ENCODE results near the gene CRYBG2.

Gene CRYBG2

DNA sequence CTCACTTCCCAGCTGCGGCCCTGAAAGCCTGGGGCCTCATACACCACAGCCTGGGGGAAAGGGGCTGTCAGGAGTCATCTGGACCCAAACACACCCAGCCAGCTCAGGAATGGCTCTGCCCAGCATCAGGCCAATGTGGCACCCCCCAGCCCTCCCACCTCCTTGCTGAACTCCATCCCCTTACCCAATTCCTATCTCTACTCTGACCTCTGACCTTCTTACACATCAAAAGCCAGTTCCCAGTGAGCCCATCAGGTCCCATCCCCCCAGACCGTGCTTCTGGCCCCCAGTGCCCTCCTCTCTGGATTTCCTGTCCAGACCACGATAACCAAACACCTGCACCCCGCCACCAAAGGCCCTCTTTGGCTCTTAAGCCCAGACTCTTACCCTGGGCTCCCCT, 16.3 kb downstream of the CRYBG2 start:
- Histone ChIP-seq H3K27me3 (ENCODE audit: insufficient read depth, low read length, poor library complexity) (peaks cover 37% of the 10 kb centered on the region), H3K4me2 (ENCODE audit: insufficient read depth, low read length) (no peak overlapping the region), H3K79me2 (ENCODE audit: insufficient read depth, low read length) (no peaks in the 10 kb centered on the region), H3K36me3 (ENCODE audit: insufficient read depth, low read length) (no peaks in the 10 kb centered on the region), H3K9me3 (ENCODE audit: insufficient read depth, low read length, severe bottlenecking) (no peaks in the 10 kb centered on the region), H2AFZ (ENCODE audit: low read depth, low read length) (no peak overlapping the region), H3K4me3 (ENCODE audit: low read depth in 1 of 2, low read length in 2 of 2) (no peak overlapping the region), H3K4me1 (ENCODE audit: insufficient read depth, low read length) (peaks cover 3% of the 10 kb centered on the region; the same call in 1 of the 2 replicates), H3K27ac (ENCODE audit: low read length) (no peak overlapping the region), H3K9ac (ENCODE audit: low read depth, low read length) (no peak overlapping the region), H4K20me1 (ENCODE audit: insufficient read depth, low read length) (no peaks in the 10 kb centered on the region)
- no peak for TF ChIP-seq EZH2 (IDR thresholded peaks at IDR 0.05; ENCODE audit: borderline replicate concordance, low read depth, low read length, severe bottlenecking)
- TF ChIP-seq, protein P1, sequence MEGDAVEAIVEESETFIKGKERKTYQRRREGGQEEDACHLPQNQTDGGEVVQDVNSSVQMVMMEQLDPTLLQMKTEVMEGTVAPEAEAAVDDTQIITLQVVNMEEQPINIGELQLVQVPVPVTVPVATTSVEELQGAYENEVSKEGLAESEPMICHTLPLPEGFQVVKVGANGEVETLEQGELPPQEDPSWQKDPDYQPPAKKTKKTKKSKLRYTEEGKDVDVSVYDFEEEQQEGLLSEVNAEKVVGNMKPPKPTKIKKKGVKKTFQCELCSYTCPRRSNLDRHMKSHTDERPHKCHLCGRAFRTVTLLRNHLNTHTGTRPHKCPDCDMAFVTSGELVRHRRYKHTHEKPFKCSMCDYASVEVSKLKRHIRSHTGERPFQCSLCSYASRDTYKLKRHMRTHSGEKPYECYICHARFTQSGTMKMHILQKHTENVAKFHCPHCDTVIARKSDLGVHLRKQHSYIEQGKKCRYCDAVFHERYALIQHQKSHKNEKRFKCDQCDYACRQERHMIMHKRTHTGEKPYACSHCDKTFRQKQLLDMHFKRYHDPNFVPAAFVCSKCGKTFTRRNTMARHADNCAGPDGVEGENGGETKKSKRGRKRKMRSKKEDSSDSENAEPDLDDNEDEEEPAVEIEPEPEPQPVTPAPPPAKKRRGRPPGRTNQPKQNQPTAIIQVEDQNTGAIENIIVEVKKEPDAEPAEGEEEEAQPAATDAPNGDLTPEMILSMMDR (IDR thresholded peaks at IDR 0.05; ENCODE audit: borderline replicate concordance, extremely low read depth, low read length, poor library complexity, severe bottlenecking), result no peak
- ATAC-seq (ENCODE audit: insufficient read depth, low read depth), result no peak
- DNase-seq, result no peak

DNA sequence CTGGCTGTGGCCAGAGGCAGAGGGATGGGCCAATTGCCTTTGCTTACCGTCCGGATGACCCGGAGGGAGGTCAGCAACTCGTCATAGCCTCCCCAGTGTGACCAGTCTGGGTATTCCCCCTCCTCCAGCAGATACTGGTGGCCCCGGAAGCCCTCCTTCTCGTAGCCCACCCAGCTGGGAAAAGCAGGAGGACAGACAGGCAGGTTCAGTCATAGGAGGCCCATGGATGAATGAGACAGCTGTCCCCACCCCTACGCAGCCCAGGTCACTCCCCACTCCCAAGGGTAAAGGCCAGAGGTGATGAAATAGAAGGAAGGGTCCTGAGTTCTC, 16.8 kb downstream of the CRYBG2 start:
- TF ChIP-seq, protein P1 (IDR thresholded peaks at IDR 0.05; ENCODE audit: borderline replicate concordance, extremely low read depth, low read length, poor library complexity, severe bottlenecking), result no peak
- no peak for TF ChIP-seq EZH2 (IDR thresholded peaks at IDR 0.05; ENCODE audit: borderline replicate concordance, low read depth, low read length, severe bottlenecking)
- Histone ChIP-seq H3K4me3 (ENCODE audit: low read depth in 1 of 2, low read length in 2 of 2) (no peak overlapping the region), H3K79me2 (ENCODE audit: insufficient read depth, low read length) (no peaks in the 10 kb centered on the region), H3K9me3 (ENCODE audit: insufficient read depth, low read length, severe bottlenecking) (no peaks in the 10 kb centered on the region), H3K36me3 (ENCODE audit: insufficient read depth, low read length) (no peaks in the 10 kb centered on the region), H3K9ac (ENCODE audit: low read depth, low read length) (no peak overlapping the region), H3K27me3 (ENCODE audit: insufficient read depth, low read length, poor library complexity) (peaks cover 37% of the 10 kb centered on the region), H2AFZ (ENCODE audit: low read depth, low read length) (no peak overlapping the region), H3K4me2 (ENCODE audit: insufficient read depth, low read length) (no peak overlapping the region), H4K20me1 (ENCODE audit: insufficient read depth, low read length) (no peaks in the 10 kb centered on the region), H3K4me1 (ENCODE audit: insufficient read depth, low read length) (peaks cover 3% of the 10 kb centered on the region; the same call in 1 of the 2 replicates), H3K27ac (ENCODE audit: low read length) (no peak overlapping the region)
- DNase-seq (no peak), ATAC-seq (ENCODE audit: insufficient read depth, low read depth) (no peak)

DNA sequence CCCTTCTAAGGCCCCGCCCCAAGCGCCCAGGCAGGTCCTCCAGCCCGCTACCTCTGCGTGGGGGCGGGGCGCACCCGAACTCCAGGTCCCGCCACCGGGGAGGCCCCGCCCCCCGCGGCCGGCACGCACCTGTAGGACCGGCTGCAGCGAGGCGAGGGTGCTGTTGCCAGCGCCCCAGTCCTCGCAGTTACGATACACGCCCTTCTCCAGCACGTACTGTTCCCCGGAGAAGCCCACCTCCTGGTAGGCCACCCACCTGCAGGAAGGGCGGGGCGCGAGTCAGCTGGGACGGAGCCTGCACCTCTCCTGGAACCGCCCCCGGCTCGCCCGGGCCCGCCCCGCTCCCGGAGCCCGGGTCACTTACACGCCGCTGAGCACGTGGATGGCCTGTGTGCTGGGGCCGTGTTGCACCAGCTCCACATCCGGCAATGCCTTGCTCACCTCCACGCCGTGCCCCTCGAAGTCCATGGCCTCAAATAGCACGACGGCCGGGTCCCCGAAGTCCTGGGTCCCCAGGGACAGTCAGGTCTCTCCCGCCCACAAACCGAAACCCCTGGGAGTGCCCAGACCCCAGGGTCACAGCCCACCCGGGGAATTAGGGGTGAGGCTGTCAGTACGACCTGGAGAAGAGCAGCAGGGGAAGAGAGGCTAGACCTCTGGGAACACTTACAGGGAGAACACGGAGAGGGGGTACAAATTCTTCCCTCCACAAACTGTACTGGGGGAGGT, 17.3 kb downstream of the CRYBG2 start:
- DNase-seq (no peak), ATAC-seq (ENCODE audit: insufficient read depth, low read depth) (no peak)
- Histone ChIP-seq H3K9ac (ENCODE audit: low read depth, low read length) (no peak overlapping the region), H3K27me3 (ENCODE audit: insufficient read depth, low read length, poor library complexity) (peaks cover 37% of the 10 kb centered on the region), H3K36me3 (ENCODE audit: insufficient read depth, low read length) (no peaks in the 10 kb centered on the region), H3K79me2 (ENCODE audit: insufficient read depth, low read length) (no peaks in the 10 kb centered on the region), H4K20me1 (ENCODE audit: insufficient read depth, low read length) (no peaks in the 10 kb centered on the region), H3K4me1 (ENCODE audit: insufficient read depth, low read length) (peaks cover 3% of the 10 kb centered on the region; the same call in 1 of the 2 replicates), H3K9me3 (ENCODE audit: insufficient read depth, low read length, severe bottlenecking) (no peaks in the 10 kb centered on the region), H3K27ac (ENCODE audit: low read length) (no peak overlapping the region), H3K4me3 (ENCODE audit: low read depth in 1 of 2, low read length in 2 of 2) (no peak overlapping the region), H2AFZ (ENCODE audit: low read depth, low read length) (no peak overlapping the region), H3K4me2 (ENCODE audit: insufficient read depth, low read length) (no peak overlapping the region)
- TF ChIP-seq EZH2 (IDR thresholded peaks at IDR 0.05; ENCODE audit: borderline replicate concordance, low read depth, low read length, severe bottlenecking), result no peak
- TF ChIP-seq, protein P1 (IDR thresholded peaks at IDR 0.05; ENCODE audit: borderline replicate concordance, extremely low read depth, low read length, poor library complexity, severe bottlenecking), result no peak
